Sigmoid colon (tissue), 7 donors: ENCODE measurements around the gene ZFAND4. TPM values are rescaled to one million over a fixed set of nuclear protein-coding genes. Genes with fewer than 3 reads are reported as not detected.

ENCODE experiments used
- DNase-seq: peaks from one replicate; pipeline ENCODE4 v3.0.0-alpha.2; 2019
- H3K27ac ChIP-seq, 4 donors: fragments of 200-600 bp; sonication (generic); one replicate each; pipeline ENCODE4 v1.5.1; 2016 to 2019; ENCODE audit warnings: mild to moderate bottlenecking in 1 of 4
- H3K27me3 ChIP-seq, 3 donors: fragments of 200-600 bp; sonication (generic); one replicate each; pipeline ENCODE4 v1.5.1; 2019; ENCODE audit warnings: mild to moderate bottlenecking in 1 of 3
- H3K36me3 ChIP-seq, 4 donors: fragments of 200-600 bp; sonication (generic); one replicate each; pipeline ENCODE4 v1.5.1; 2016 to 2019
- H3K4me1 ChIP-seq, 4 donors: fragments of 200-600 bp; sonication (generic); one replicate each; pipeline ENCODE4 v1.5.1; 2017 to 2019
- H3K4me3 ChIP-seq, 4 donors: fragments of 200-600 bp; sonication (generic); one replicate each; pipeline ENCODE4 v1.5.1; 2017 to 2019; ENCODE audit warnings: mild to moderate bottlenecking in 2 of 4, moderate library complexity in 1 of 4
- H3K9me3 ChIP-seq, 4 donors: fragments of 200-600 bp in 3 of 4; sonication (generic) in 3 of 4; one replicate each; pipeline versions ENCODE4 v1.5.1 to v1.6.1; 2013 to 2019
- EP300 ChIP-seq, 4 donors: sonication (generic); formaldehyde crosslinking; IDR thresholded peaks; one replicate each; pipeline ENCODE4 v1.6.1; 2017; ENCODE audit warnings: antibody characterized with exemption in 4 of 4
- POLR2A ChIP-seq, 2 donors: fragments of 450-650 bp; IDR thresholded peaks; one replicate each; pipeline ENCODE4 v1.6.1; 2016; ENCODE audit warnings: antibody characterized with exemption in 2 of 2, mild to moderate bottlenecking in 2 of 2, moderate library complexity in 2 of 2
- POLR2AphosphoS5 ChIP-seq, 4 donors: sonication (generic); formaldehyde crosslinking; IDR thresholded peaks; one replicate each; pipeline ENCODE4 v1.6.1; 2017; ENCODE audit warnings: antibody characterized with exemption in 4 of 4
- WGBS, 2 donors: extraction: QIAGEN DNeasy Blood & Tissue Kit; methylation state at CpG; one replicate each; pipeline ENCODE4 v1.1.7; 2013; 5-methylcytosine and 5-hydroxymethylcytosine counted together
- intact Hi-C: fragments of 100-400 bp; cut with DNase I; formaldehyde crosslinking; loops from one replicate; pipeline ENCODE4 v1.15.1; 2023
- polyA plus RNA-seq, 3 donors: library from polyadenylated mRNA; stranded (reverse); fragments of 200-250 nt; gene quantifications; one replicate each; pipeline ENCODE4 v1.2.3, GENCODE V29; 2013
- total RNA-seq, 4 donors: library from RNA; depleted of rRNA; stranded (reverse); fragments of >200 nt; gene quantifications; one replicate each; pipeline ENCODE4 v1.1.0, GENCODE V29; 2016
- TF ChIP-seq, protein P1 (sequence below), 4 experiments: fragments of 450-650 bp in 3 of 4; fragments of 200-600 bp in 1 of 4; IDR thresholded peaks; one replicate each; pipeline ENCODE4 v1.5.1; 2016 to 2019; ENCODE audit warnings: antibody characterized with exemption in 4 of 4, mild to moderate bottlenecking in 3 of 4, moderate library complexity in 2 of 4
- donor health status: healthy with polysubstance abuse.
- donor health status: Bipolar disorder and iron deficiency.
- donor health status: healthy.

Gene ZFAND4
- total and polyA plus RNA-seq, 7 donors: 4.2 to 24.2 (median 13.9) TPM

GRCh38 chr10:45569471-45569870, 103.1 kb downstream of the ZFAND4 start:
- Histone ChIP-seq H3K27me3 (no peaks in the 10 kb centered on the region), H3K36me3 (no peaks in the 10 kb centered on the region), H3K4me3 (no peak overlapping the region), H3K9me3 (no peaks in the 10 kb centered on the region), H3K4me1 (no peaks in the 10 kb centered on the region), H3K27ac (no peak overlapping the region)
- intact Hi-C loops: no loop called here
- TF ChIP-seq, protein P1, sequence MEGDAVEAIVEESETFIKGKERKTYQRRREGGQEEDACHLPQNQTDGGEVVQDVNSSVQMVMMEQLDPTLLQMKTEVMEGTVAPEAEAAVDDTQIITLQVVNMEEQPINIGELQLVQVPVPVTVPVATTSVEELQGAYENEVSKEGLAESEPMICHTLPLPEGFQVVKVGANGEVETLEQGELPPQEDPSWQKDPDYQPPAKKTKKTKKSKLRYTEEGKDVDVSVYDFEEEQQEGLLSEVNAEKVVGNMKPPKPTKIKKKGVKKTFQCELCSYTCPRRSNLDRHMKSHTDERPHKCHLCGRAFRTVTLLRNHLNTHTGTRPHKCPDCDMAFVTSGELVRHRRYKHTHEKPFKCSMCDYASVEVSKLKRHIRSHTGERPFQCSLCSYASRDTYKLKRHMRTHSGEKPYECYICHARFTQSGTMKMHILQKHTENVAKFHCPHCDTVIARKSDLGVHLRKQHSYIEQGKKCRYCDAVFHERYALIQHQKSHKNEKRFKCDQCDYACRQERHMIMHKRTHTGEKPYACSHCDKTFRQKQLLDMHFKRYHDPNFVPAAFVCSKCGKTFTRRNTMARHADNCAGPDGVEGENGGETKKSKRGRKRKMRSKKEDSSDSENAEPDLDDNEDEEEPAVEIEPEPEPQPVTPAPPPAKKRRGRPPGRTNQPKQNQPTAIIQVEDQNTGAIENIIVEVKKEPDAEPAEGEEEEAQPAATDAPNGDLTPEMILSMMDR (IDR thresholded peaks at IDR 0.05): no peak
- TF ChIP-seq POLR2AphosphoS5 (IDR thresholded peaks at IDR 0.05) (no peak), EP300 (IDR thresholded peaks at IDR 0.05) (no peak), POLR2A (IDR thresholded peaks at IDR 0.05) (no peak)
- DNase-seq: no peak
- 91 to 93% methylated on average over 3 of the region's 3 CpGs for WGBS, 2 donors

GRCh38 chr10:45566415-45566814, 106.2 kb downstream of the ZFAND4 start:
- TF ChIP-seq EP300 (IDR thresholded peaks at IDR 0.05): no peak
- TF ChIP-seq POLR2AphosphoS5 (IDR thresholded peaks at IDR 0.05): no peak
- TF ChIP-seq, protein P1 (IDR thresholded peaks at IDR 0.05): no peak
- TF ChIP-seq POLR2A (IDR thresholded peaks at IDR 0.05): no peak
- H3K27me3 ChIP-seq: no peaks in the 10 kb centered on the region
- DNase-seq: no peak
- WGBS, 2 donors: 92 to 94% methylated on average over 3 of the region's 3 CpGs
- H3K4me1 ChIP-seq: no peaks in the 10 kb centered on the region
- H3K9me3 ChIP-seq: no peaks in the 10 kb centered on the region
- H3K4me3 ChIP-seq: no peak overlapping the region
- H3K36me3 ChIP-seq: no peaks in the 10 kb centered on the region
- intact Hi-C loops: no loop called here
- H3K27ac ChIP-seq: no peak overlapping the region

Other genes starting within 250 kb of the ZFAND4 start
- 10 to 100 TPM; 25.8 to 33.5 (median 29.8) TPM for gene WASHC2C, start 54.5 kb upstream of the ZFAND4 start, total RNA-seq
- gene WASHC2C, start 54.5 kb upstream of the ZFAND4 start, polyA plus RNA-seq: 10 to 100 TPM; 28.2 to 40.8 (median 34.8) TPM
- 10 to 100 TPM in 3 of 4 donors, 1 to 10 TPM in 1; 4.4 to 15.3 (median 13.8) TPM for gene AGAP4, start 174.7 kb upstream of the ZFAND4 start, total RNA-seq
- 10 to 100 TPM in 2 of 3 donors, 1 to 10 TPM in 1; 2.5 to 15.6 (median 13.5) TPM for gene AGAP4, start 174.7 kb upstream of the ZFAND4 start, polyA plus RNA-seq